Left ventricle myocardium inferior (tissue), 1 donor: ENCODE measurements around the gene INF2. TPM values are rescaled to one million over a fixed set of nuclear protein-coding genes. Genes with fewer than 3 reads are reported as not detected.

Source experiments
- DNase-seq: peaks from one replicate; pipeline ENCODE4 v3.0.0-alpha.2; 2020
- H3K27ac ChIP-seq: fragments of 200-600 bp; replicated peaks from 2 replicates; pipeline ENCODE4 v1.8.0; 2021
- H3K27me3 ChIP-seq: fragments of 200-600 bp; 2 replicates; pipeline ENCODE4 v1.8.0; 2021; ENCODE audit warnings: low read depth
- H3K36me3 ChIP-seq: fragments of 200-600 bp; 2 replicates; pipeline ENCODE4 v1.8.0; 2021
- H3K4me1 ChIP-seq: fragments of 200-600 bp; 2 replicates; pipeline ENCODE4 v1.8.0; 2021
- H3K4me3 ChIP-seq: fragments of 200-600 bp; 2 replicates; pipeline ENCODE4 v1.8.0; 2021; ENCODE audit warnings: mild to moderate bottlenecking, moderate library complexity
- H3K9me3 ChIP-seq: fragments of 200-600 bp; replicated peaks from 2 replicates; pipeline ENCODE4 v1.8.0; 2021
- CTCF ChIP-seq: fragments of 200-600 bp; IDR thresholded peaks from 2 replicates; pipeline ENCODE4 v1.8.0; 2021; ENCODE audit warnings: antibody characterized with exemption, mild to moderate bottlenecking, borderline replicate concordance
- intact Hi-C: fragments of 100-400 bp; cut with micrococcal nuclease; formaldehyde crosslinking; loops from one replicate; pipeline ENCODE4 v1.11.0; 2022
- total RNA-seq: library from RNA; stranded (reverse); fragmentation: NEBNext Ultra II Directional; extraction: Animal tissue kit (Norgen Biotek cat#: 25700); gene quantifications from one replicate; pipeline ENCODE4 v1.2.1, GENCODE V29; 2021
- donor health status: DM: no; HTN: yes; CAD: no; lungs with severe emphysema.

INF2 gene
- total RNA-seq, 1 donor from 2014 or later = 28.5 TPM

GRCh38 chr14:104687601-104688504, 1.6 kb upstream of the INF2 start:
- Histone ChIP-seq H3K4me3 (peak overlapping the region; percentile 97), H3K36me3 (no peaks in the 10 kb centered on the region), H3K27me3 (no peaks in the 10 kb centered on the region), H3K27ac (peak overlapping the region; percentile 89), H3K9me3 (no peaks in the 10 kb centered on the region), H3K4me1 (peaks cover 66% of the 10 kb centered on the region)
- intact Hi-C loops = no loop called here
- peak; percentile 87 for DNase-seq
- no peak for TF ChIP-seq CTCF

GRCh38 chr14:104688505-104689108, 811 bp upstream of the INF2 start:
- no peaks in the 10 kb centered on the region for H3K36me3 ChIP-seq
- H3K4me3 ChIP-seq = peak overlapping the region; percentile 97
- H3K9me3 ChIP-seq = no peaks in the 10 kb centered on the region
- intact Hi-C loops = no loop called here
- peaks cover 69% of the 10 kb centered on the region for H3K4me1 ChIP-seq
- TF ChIP-seq CTCF = no peak
- H3K27ac ChIP-seq = peak overlapping the region; percentile 89
- H3K27me3 ChIP-seq = no peaks in the 10 kb centered on the region
- peak; percentile 55 for DNase-seq

- Histone ChIP-seq H3K4me1 (peaks cover 84% of the 10 kb centered on the region), H3K36me3 (no peaks in the 10 kb centered on the region), H3K9me3 (no peaks in the 10 kb centered on the region), H3K27ac (peak overlapping the region; percentile 89), H3K4me3 (peak overlapping the region; percentile 97), H3K27me3 (no peaks in the 10 kb centered on the region)
- intact Hi-C loops = no loop called here
- no peak for DNase-seq
- TF ChIP-seq CTCF = no peak
Measured at GRCh38 chr14:104689881-104690711, 678 bp downstream of the INF2 start.

DNA sequence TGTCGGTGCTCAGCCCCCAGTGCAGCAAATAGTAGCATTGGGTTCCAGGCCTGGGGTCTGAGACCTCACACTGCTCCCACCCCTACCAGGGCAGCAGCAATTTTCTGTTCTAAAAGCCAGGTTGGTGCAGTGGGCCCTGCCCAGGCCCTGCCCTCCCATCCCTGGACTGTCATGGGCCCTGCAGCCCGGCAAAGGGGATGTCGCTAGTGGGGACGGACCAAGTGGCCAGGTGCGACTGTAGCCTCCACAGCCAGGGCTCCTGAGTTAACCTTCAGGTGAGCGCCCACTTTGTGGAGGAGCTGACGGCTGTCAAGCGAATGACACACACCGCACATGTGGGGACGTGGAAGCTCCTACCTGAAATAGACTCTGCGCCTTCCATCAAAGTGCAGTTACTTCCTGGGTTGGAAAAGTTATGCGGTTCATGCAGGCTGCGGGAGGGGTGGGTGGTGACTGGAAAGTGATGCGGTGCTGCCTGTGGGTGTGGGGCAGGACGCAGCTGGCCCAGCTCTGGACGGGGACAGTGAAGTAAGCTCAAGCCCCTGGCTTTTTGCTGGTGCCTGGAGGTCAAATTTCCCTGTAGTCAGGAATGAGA, 1.5 kb downstream of the INF2 start:
- TF ChIP-seq CTCF = no peak
- Histone ChIP-seq H3K27ac (peak overlapping the region; percentile 89), H3K36me3 (no peaks in the 10 kb centered on the region), H3K27me3 (no peaks in the 10 kb centered on the region), H3K4me1 (peaks cover 93% of the 10 kb centered on the region), H3K9me3 (no peaks in the 10 kb centered on the region), H3K4me3 (peak overlapping the region; percentile 97)
- DNase-seq = no peak
- intact Hi-C loops = no loop called here

GRCh38 chr14:104691546-104692260, 2.3 kb downstream of the INF2 start:
- Histone ChIP-seq H3K36me3 (peaks cover 5% of the 10 kb centered on the region), H3K27me3 (no peaks in the 10 kb centered on the region), H3K9me3 (no peaks in the 10 kb centered on the region), H3K4me1 (peaks cover 98% of the 10 kb centered on the region), H3K27ac (peak overlapping the region; percentile 89), H3K4me3 (peak overlapping the region; percentile 97)
- no peak for DNase-seq
- no peak for TF ChIP-seq CTCF
- intact Hi-C loops = no loop called here
